ENCODE data around the gene ZNF71.

The ZNF71 gene

DNA sequence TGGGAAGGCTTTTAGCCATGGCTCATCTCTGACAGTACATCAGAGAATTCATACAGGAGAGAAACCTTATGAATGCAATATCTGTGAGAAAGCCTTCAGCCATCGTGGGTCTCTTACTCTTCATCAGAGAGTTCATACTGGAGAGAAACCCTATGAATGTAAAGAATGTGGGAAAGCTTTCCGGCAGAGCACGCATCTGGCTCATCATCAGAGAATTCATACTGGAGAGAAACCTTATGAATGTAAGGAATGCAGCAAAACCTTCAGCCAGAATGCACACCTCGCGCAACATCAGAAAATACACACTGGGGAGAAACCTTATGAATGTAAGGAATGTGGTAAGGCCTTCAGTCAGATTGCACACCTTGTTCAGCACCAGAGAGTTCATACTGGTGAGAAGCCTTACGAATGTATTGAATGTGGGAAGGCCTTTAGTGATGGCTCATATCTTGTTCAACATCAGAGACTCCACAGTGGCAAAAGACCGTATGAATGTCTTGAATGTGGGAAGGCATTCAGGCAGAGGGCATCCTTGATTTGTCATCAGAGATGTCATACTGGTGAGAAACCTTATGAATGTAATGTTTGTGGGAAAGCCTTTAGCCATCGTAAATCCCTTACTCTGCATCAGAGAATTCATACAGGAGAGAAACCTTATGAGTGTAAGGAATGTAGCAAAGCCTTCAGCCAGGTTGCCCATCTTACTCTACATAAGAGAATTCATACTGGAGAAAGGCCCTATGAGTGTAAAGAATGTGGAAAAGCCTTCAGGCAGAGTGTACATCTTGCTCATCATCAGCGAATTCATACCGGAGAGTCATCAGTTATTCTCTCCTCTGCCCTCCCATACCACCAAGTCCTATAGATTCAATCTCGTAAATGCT, 17.1 kb upstream of the ZNF71 start:
- TF ChIP-seq Cebpa-rat (IDR thresholded peaks at IDR 0.05), result no peak
- H3K4me3 ChIP-seq, result peak overlapping the region in 8 of 10 experiments; percentile 3 to 50 (median 32); a peak in 13 of 20 replicates
- peaks cover 94 to 100% (median 99%) of the 10 kb centered on the region in 11 experiments for H3K36me3 ChIP-seq
- no peaks in the 10 kb centered on the region; a peak in 1 of 22 replicates for H3K27me3 ChIP-seq
- H3K9ac ChIP-seq, result no peak overlapping the region
- no peak overlapping the region for H3K27ac ChIP-seq
- no peaks in the 10 kb centered on the region for H4K20me1 ChIP-seq
- no peak overlapping the region for H3K4me2 ChIP-seq
- no peaks in the 10 kb centered on the region for H3K4me1 ChIP-seq
- peaks cover 100% of the 10 kb centered on the region in 11 experiments for H3K9me3 ChIP-seq (replicated peaks in 1 of 11)

GRCh38 chr19:56594446-56594782, 688 bp upstream of the ZNF71 start:
- Histone ChIP-seq H3K27me3 (no peaks in the 10 kb centered on the region), H3K9ac (peak overlapping the region in 1 of 11 experiments; percentile 87; a peak in 1 of 22 replicates), H3K27ac (no peak overlapping the region; a peak in 1 of 22 replicates), H3K4me3 (peak overlapping the region; percentile 73 to 98 (median 96); a peak in 19 of 20 replicates), H3K36me3 (peaks cover 28 to 36% (median 31%) of the 10 kb centered on the region in 11 experiments), H3K4me2 (peak overlapping the region in 9 of 11 experiments; percentile 8 to 94 (median 46); a peak in 7 of 22 replicates), H3K9me3 (replicated peaks in 1 of 11) (peaks cover 69 to 86% (median 81%) of the 10 kb centered on the region in 11 experiments), H3K4me1 (peaks cover 8 to 12% (median 10%) of the 10 kb centered on the region in 10 experiments; a peak in 19 of 20 replicates), H4K20me1 (peaks cover 0 to 11% (median 0%) of the 10 kb centered on the region in 11 experiments; a peak in 2 of 22 replicates)
- no peak for TF ChIP-seq Cebpa-rat (IDR thresholded peaks at IDR 0.05)

- H3K4me1 ChIP-seq, result peaks cover 8 to 12% (median 10%) of the 10 kb centered on the region in 10 experiments; a peak in 19 of 20 replicates
- peak overlapping the region; percentile 73 to 98 (median 96) for H3K4me3 ChIP-seq
- no peaks in the 10 kb centered on the region for H3K27me3 ChIP-seq
- peak overlapping the region; percentile 25 to 84 (median 74); a peak in 21 of 22 replicates for H3K27ac ChIP-seq
- H4K20me1 ChIP-seq, result peaks cover 0 to 11% (median 0%) of the 10 kb centered on the region in 11 experiments; a peak in 2 of 22 replicates
- peaks cover 61 to 83% (median 77%) of the 10 kb centered on the region in 11 experiments for H3K9me3 ChIP-seq (replicated peaks in 1 of 11)
- TF ChIP-seq Cebpa-rat (IDR thresholded peaks at IDR 0.05), result no peak
- H3K36me3 ChIP-seq, result peaks cover 30 to 39% (median 34%) of the 10 kb centered on the region in 11 experiments
- peak overlapping the region; percentile 88 to 96 (median 94) for H3K4me2 ChIP-seq
- H3K9ac ChIP-seq, result peak overlapping the region; percentile 84 to 94 (median 88)
These were observed 422 bp downstream of the ZNF71 start for GRCh38 chr19:56595548-56595899.

- no peak for TF ChIP-seq Cebpa-rat (IDR thresholded peaks at IDR 0.05)
- H3K36me3 ChIP-seq, result peaks cover 41 to 50% (median 46%) of the 10 kb centered on the region in 11 experiments
- H3K4me2 ChIP-seq, result peak overlapping the region; percentile 88 to 96 (median 94); a peak in 20 of 22 replicates
- peak overlapping the region in 1 of 11 experiments; percentile 93; a peak in 1 of 22 replicates for H3K9ac ChIP-seq
- H3K27ac ChIP-seq, result no peak overlapping the region
- no peaks in the 10 kb centered on the region for H3K27me3 ChIP-seq
- H3K9me3 ChIP-seq (replicated peaks in 1 of 11), result peaks cover 62 to 83% (median 77%) of the 10 kb centered on the region in 11 experiments
- H3K4me1 ChIP-seq, result peaks cover 8 to 12% (median 10%) of the 10 kb centered on the region in 10 experiments; a peak in 19 of 20 replicates
- H4K20me1 ChIP-seq, result peaks cover 0 to 22% (median 0%) of the 10 kb centered on the region in 11 experiments; a peak in 2 of 22 replicates
- peak overlapping the region; percentile 73 to 98 (median 96); a peak in 17 of 20 replicates for H3K4me3 ChIP-seq
These were observed 1.6 kb downstream of the ZNF71 start for GRCh38 chr19:56596676-56597075.

- Histone ChIP-seq H3K36me3 (peaks cover 52 to 60% (median 56%) of the 10 kb centered on the region in 11 experiments), H4K20me1 (peaks cover 0 to 22% (median 0%) of the 10 kb centered on the region in 11 experiments; a peak in 2 of 22 replicates), H3K4me2 (no peak overlapping the region), H3K4me1 (peaks cover 8 to 12% (median 10%) of the 10 kb centered on the region in 10 experiments; a peak in 19 of 20 replicates), H3K27me3 (no peaks in the 10 kb centered on the region), H3K4me3 (peak overlapping the region in 3 of 10 experiments; percentile 2 to 96 (median 25); a peak in 3 of 20 replicates), H3K9ac (no peak overlapping the region), H3K9me3 (replicated peaks in 1 of 11) (peaks cover 62 to 83% (median 77%) of the 10 kb centered on the region in 11 experiments), H3K27ac (no peak overlapping the region)
- no peak for TF ChIP-seq Cebpa-rat (IDR thresholded peaks at IDR 0.05)
These were observed 2.6 kb downstream of the ZNF71 start for GRCh38 chr19:56597696-56598095.

GRCh38 chr19:56601375-56601774, 6.3 kb downstream of the ZNF71 start:
- peaks cover 91 to 98% (median 96%) of the 10 kb centered on the region in 11 experiments for H3K9me3 ChIP-seq (replicated peaks in 1 of 11)
- TF ChIP-seq Cebpa-rat (IDR thresholded peaks at IDR 0.05), result no peak
- H4K20me1 ChIP-seq, result peaks cover 0 to 16% (median 0%) of the 10 kb centered on the region in 11 experiments; a peak in 3 of 22 replicates
- H3K27ac ChIP-seq, result no peak overlapping the region
- no peak overlapping the region for H3K9ac ChIP-seq
- H3K4me3 ChIP-seq, result peak overlapping the region in 6 of 10 experiments; percentile 8 to 38 (median 24); a peak in 5 of 20 replicates
- H3K27me3 ChIP-seq, result no peaks in the 10 kb centered on the region
- H3K36me3 ChIP-seq, result peaks cover 88 to 96% (median 91%) of the 10 kb centered on the region in 11 experiments
- peaks cover 1 to 5% (median 3%) of the 10 kb centered on the region in 10 experiments; a peak in 17 of 20 replicates for H3K4me1 ChIP-seq
- H3K4me2 ChIP-seq, result no peak overlapping the region

DNA sequence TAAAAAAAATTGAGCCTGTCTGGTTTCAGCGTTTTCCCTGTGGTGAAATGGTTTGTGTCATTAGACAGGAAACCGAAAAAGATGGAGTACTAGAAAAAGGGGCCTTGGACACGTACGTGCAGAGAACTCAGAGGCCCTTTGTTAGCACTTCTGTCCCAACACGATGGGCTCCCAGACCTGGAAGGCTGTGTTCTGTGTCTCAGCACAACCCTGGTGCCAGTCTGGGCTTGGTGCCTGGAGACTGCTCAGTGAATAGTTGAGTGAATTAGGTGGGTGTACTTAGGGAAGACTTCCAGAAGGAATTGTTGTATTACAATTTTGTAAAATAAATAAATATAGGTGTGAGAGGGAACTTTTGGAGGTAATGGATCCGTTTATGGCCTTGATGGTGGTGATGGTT, 8.7 kb downstream of the ZNF71 start:
- H3K9me3 ChIP-seq (replicated peaks in 1 of 11), result peaks cover 91 to 98% (median 96%) of the 10 kb centered on the region in 11 experiments

DNA sequence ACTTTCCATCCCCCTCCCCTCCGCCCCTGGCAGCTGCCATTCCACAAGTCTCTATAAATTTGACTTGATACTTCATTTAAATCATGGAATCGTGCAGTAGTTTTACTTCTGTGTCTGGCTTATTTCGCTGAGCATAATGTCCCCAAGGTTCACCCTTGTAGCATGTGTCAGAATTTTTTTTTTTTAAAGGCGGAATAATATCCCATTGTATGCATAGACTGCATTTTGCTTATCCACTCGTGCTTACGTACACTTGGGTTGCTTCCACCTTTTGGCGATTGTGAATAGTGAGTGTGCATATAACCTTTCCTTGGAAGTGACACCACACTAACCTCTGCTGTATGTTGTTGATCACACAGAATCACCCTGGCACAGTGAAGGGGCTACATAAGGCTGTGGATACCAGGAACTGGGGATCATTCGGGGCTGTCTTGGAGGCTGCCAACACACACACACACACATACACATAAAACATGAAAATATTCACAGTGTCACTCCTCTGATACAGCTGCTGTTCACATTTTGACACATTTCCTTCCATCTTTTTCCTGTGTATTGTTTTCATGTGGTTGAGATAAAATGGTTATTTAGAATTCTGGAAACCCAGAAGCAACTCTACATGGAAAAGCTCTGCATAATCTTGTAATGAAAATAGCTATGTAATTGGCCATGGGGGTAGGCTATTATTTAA, 13.3 kb downstream of the ZNF71 start:
- no peak for TF ChIP-seq Cebpa-rat (IDR thresholded peaks at IDR 0.05)
- no peak overlapping the region for H3K27ac ChIP-seq
- H3K4me2 ChIP-seq, result no peak overlapping the region
- H4K20me1 ChIP-seq, result peaks cover 0 to 25% (median 0%) of the 10 kb centered on the region in 11 experiments; a peak in 5 of 22 replicates
- no peak overlapping the region for H3K9ac ChIP-seq
- no peaks in the 10 kb centered on the region for H3K27me3 ChIP-seq
- H3K4me3 ChIP-seq, result no peak overlapping the region
- peaks cover 99 to 100% (median 100%) of the 10 kb centered on the region in 11 experiments for H3K36me3 ChIP-seq
- H3K4me1 ChIP-seq, result no peaks in the 10 kb centered on the region
- H3K9me3 ChIP-seq (replicated peaks in 1 of 11), result peaks cover 100% of the 10 kb centered on the region in 11 experiments

More for the DNA sequence above, 8.7 kb downstream of the ZNF71 start:
- Histone ChIP-seq H3K4me2 (no peak overlapping the region), H3K27ac (no peak overlapping the region), H3K27me3 (no peaks in the 10 kb centered on the region), H3K4me1 (no peaks in the 10 kb centered on the region), H3K9ac (no peak overlapping the region), H4K20me1 (peaks cover 0 to 20% (median 0%) of the 10 kb centered on the region in 11 experiments; a peak in 3 of 22 replicates), H3K4me3 (peak overlapping the region in 2 of 10 experiments; percentile 1 to 5; a peak in 2 of 20 replicates), H3K36me3 (peaks cover 90 to 96% (median 91%) of the 10 kb centered on the region in 11 experiments)
- TF ChIP-seq Cebpa-rat (IDR thresholded peaks at IDR 0.05), result no peak

Measured in BLaER1 treated with 17β-estradiol and CSF1 and Interleukin-3, amounts not matched to agents 10 nM and 100 nM (cell line).